HK-2 (cell line): ENCODE results near the gene CMSS1.

Experiments used
- DNase-seq: peaks from one replicate; pipeline ENCODE4 v3.0.0-alpha.2; 2018; ENCODE audit not compliant: unreplicated experiment

CMSS1 gene

GRCh38 chr3:100105501-100105900, 287.8 kb downstream of the CMSS1 start:
- no peak for DNase-seq

- no peak for DNase-seq
Measured at GRCh38 chr3:100106094-100106493, 288.4 kb downstream of the CMSS1 start.

GRCh38 chr3:100106531-100107141, 289.0 kb downstream of the CMSS1 start:
- no peak for DNase-seq

GRCh38 chr3:100107221-100107814, 289.7 kb downstream of the CMSS1 start:
- DNase-seq: no peak

GRCh38 chr3:100108464-100109079, 290.9 kb downstream of the CMSS1 start:
- no peak for DNase-seq

GRCh38 chr3:100110162-100110561, 292.5 kb downstream of the CMSS1 start:
- no peak for DNase-seq

- no peak for DNase-seq
Measured at GRCh38 chr3:100111728-100112127, 294.1 kb downstream of the CMSS1 start.

- DNase-seq: no peak
Measured at GRCh38 chr3:100113723-100114412, 296.2 kb downstream of the CMSS1 start.

- DNase-seq: no peak
Measured at GRCh38 chr3:100114413-100115030, 296.9 kb downstream of the CMSS1 start, which contains the start of gene FILIP1L. Gene FILIP1L, minus strand, starts transcription at chr3:100114501.

GRCh38 chr3:100117093-100117492, 299.4 kb downstream of the CMSS1 start:
- DNase-seq: no peak

- DNase-seq: no peak
Measured at GRCh38 chr3:100120012-100120411, 302.4 kb downstream of the CMSS1 start.

- DNase-seq: no peak
Measured at GRCh38 chr3:100120693-100121092, 303.0 kb downstream of the CMSS1 start.

- no peak for DNase-seq
Measured at GRCh38 chr3:100122321-100122720, 304.7 kb downstream of the CMSS1 start.

- no peak for DNase-seq
Measured at GRCh38 chr3:100123112-100123511, 305.4 kb downstream of the CMSS1 start.

- DNase-seq: no peak
Measured at GRCh38 chr3:100124201-100124761, 306.6 kb downstream of the CMSS1 start.

- DNase-seq: no peak
Measured at GRCh38 chr3:100125161-100125938, 307.7 kb downstream of the CMSS1 start.

GRCh38 chr3:100127792-100128191, 310.1 kb downstream of the CMSS1 start:
- no peak for DNase-seq

- DNase-seq: no peak
Measured at GRCh38 chr3:100128565-100128964, 310.9 kb downstream of the CMSS1 start.

- DNase-seq: no peak
Measured at GRCh38 chr3:100129941-100130340, 312.3 kb downstream of the CMSS1 start.

- DNase-seq: no peak
Measured at GRCh38 chr3:100131241-100131640, 313.6 kb downstream of the CMSS1 start.

- DNase-seq: no peak
Measured at GRCh38 chr3:100136921-100137320, 319.3 kb downstream of the CMSS1 start.
